Measurements from ENCODE around the gene ADRM1. TPM values are rescaled to one million over a fixed set of nuclear protein-coding genes. Genes with fewer than 3 reads are reported as not detected.

ADRM1 gene
- total RNA-seq, 4 donors from 2014 or later = 143 to 198 (median 167) TPM

GRCh38 chr20:62350098-62350628, 47.4 kb downstream of the ADRM1 start:
- H3K4me3 ChIP-seq (ENCODE audit: low read depth, poor library complexity, severe bottlenecking) = no peak overlapping the region

GRCh38 chr20:62350629-62351422, 48.0 kb downstream of the ADRM1 start:
- no peak for TF ChIP-seq CTCF (IDR thresholded peaks at IDR 0.05)
- TF ChIP-seq POLR2A (IDR thresholded peaks at IDR 0.05) = no peak
- no peak for DNase-seq (ENCODE audit: low spot score in 2 of 2)
- intact Hi-C loops (cut with DNase I; ENCODE audit: low total_unique reads) = no loop called here
- no peak overlapping the region for H3K4me3 ChIP-seq (ENCODE audit: low read depth, poor library complexity, severe bottlenecking)
- 44 to 51% methylated on average over 20 of the region's 23 CpGs for WGBS, 2 donors

More at GRCh38 chr20:62350098-62350628, 47.4 kb downstream of the ADRM1 start:
- TF ChIP-seq POLR2A (IDR thresholded peaks at IDR 0.05) (no peak), CTCF (IDR thresholded peaks at IDR 0.05) (no peak)
- intact Hi-C loops (cut with DNase I; ENCODE audit: low total_unique reads) = no loop called here
- DNase-seq (ENCODE audit: low spot score in 2 of 2) = peak in 1 of 2 donors; percentile 75
- 50 to 53% methylated on average over 15 to 16 of the region's 16 CpGs for WGBS, 2 donors

GRCh38 chr20:62351469-62352401, 48.9 kb downstream of the ADRM1 start:
- DNase-seq (ENCODE audit: low spot score in 2 of 2) = no peak
- WGBS, 2 donors = 78 to 79% methylated on average over 44 to 58 of the region's 60 CpGs
- no peak for TF ChIP-seq POLR2A (IDR thresholded peaks at IDR 0.05)
- no peak for TF ChIP-seq CTCF (IDR thresholded peaks at IDR 0.05)
- H3K4me3 ChIP-seq (ENCODE audit: low read depth, poor library complexity, severe bottlenecking) = no peak overlapping the region
- intact Hi-C loops (cut with DNase I; ENCODE audit: low total_unique reads) = no loop called here

- intact Hi-C loops (cut with DNase I; ENCODE audit: low total_unique reads) = no loop called here
- WGBS, 2 donors = 45 to 52% methylated on average over 35 to 40 of the region's 43 CpGs
- H3K4me3 ChIP-seq (ENCODE audit: low read depth, poor library complexity, severe bottlenecking) = no peak overlapping the region
- no peak for DNase-seq (ENCODE audit: low spot score in 2 of 2)
- no peak for TF ChIP-seq POLR2A (IDR thresholded peaks at IDR 0.05)
- no peak for TF ChIP-seq CTCF (IDR thresholded peaks at IDR 0.05)
Observed at GRCh38 chr20:62352402-62353288, 49.8 kb downstream of the ADRM1 start.
